K562 (cell line): ENCODE data around the gene AFDN. TPM values are rescaled to one million over a fixed set of nuclear protein-coding genes. Genes with fewer than 3 reads are reported as not detected.

ENCODE experiments used
- ATAC-seq: fragments of 200-7000 bp; cut with Tn5 transposase; 3 replicates; pipeline ENCODE4 v1.9.1; 2020; ENCODE audit warnings: moderate library complexity
- BruUV-seq: library from RNA; stranded (reverse); fragments of 400-500 nt; replicated peaks from 2 replicates; lab custom pipeline; 2021; lab: Mats Ljungman, UMichigan
- CTCF ChIA-PET: fragments of 300-600 bp; formaldehyde crosslinking; extraction: SDS; loops from one replicate; lab custom pipeline; 2021; ENCODE audit warnings: low intra/inter-chr PET ratio; lab: Yijun Ruan, JAX
- POLR2A ChIA-PET: fragments of 300-600, 350-650 bp; sonication (Branson Sonifier 250); formaldehyde crosslinking; extraction: SDS; loops from one replicate; lab custom pipeline; 2021; ENCODE audit warnings: antibody characterized with exemption, inconsistent platforms; lab: Yijun Ruan, JAX
- DNase-seq, 4 experiments: peaks; one replicate each; pipeline versions ENCODE4 v3.0.0 to v3.0.0-alpha.2; 2011 to 2018; ENCODE audit warnings: low spot score in 3 of 4, mixed read lengths in 3 of 4; ENCODE audit errors: extremely low read depth in 1 of 4
- FAIRE-seq: peaks from 2 replicates; lab custom pipeline; 2011; peaks lifted over from hg19 to GRCh38; lab: Jason Lieb, UNC
- H2AFZ ChIP-seq: 2 replicates; pipeline ENCODE4 v1.6.0; 2011; ENCODE audit warnings: low read depth, low read length, control low read depth, inconsistent platforms
- H3K27ac ChIP-seq: fragments of 200-600 bp; 3 replicates; pipeline ENCODE4 v1.8.0; 2011; ENCODE audit warnings: low read depth, mild to moderate bottlenecking, control low read depth, inconsistent platforms, low read length, moderate library complexity, mixed read lengths; ENCODE audit errors: extremely low read depth
- H3K27me3 ChIP-seq, 2 experiments: fragments of 300-600 bp in 1 of 2; 2 replicates in 1 of 2; 3 replicates in 1 of 2; pipeline versions ENCODE4 v1.6.0 to v1.8.0; 2011; ENCODE audit warnings: inconsistent platforms in 2 of 2, low read length in 2 of 2, mild to moderate bottlenecking in 1 of 2, mixed read lengths in 1 of 2, moderate library complexity in 1 of 2; ENCODE audit not compliant: control insufficient read depth in 2 of 2, insufficient read depth in 2 of 2
- H3K36me3 ChIP-seq: fragments of 300-600 bp; 3 replicates; pipeline ENCODE4 v1.8.0; 2011; ENCODE audit warnings: mild to moderate bottlenecking, low read length, inconsistent platforms; ENCODE audit not compliant: control insufficient read depth, insufficient read depth
- H3K4me1 ChIP-seq, 2 experiments: fragments of 200-600 bp in 1 of 2; replicated peaks in 1 of 2; 2 replicates in 1 of 2; 3 replicates in 1 of 2; pipeline versions ENCODE4 v1.5.1 to v1.8.0; 2011; ENCODE audit warnings: inconsistent platforms in 2 of 2, low read length in 2 of 2, mild to moderate bottlenecking in 1 of 2, mixed read lengths in 1 of 2, moderate library complexity in 1 of 2; ENCODE audit not compliant: control insufficient read depth in 2 of 2, insufficient read depth in 2 of 2
- H3K4me2 ChIP-seq: 2 replicates; pipeline ENCODE4 v1.6.1; 2011; ENCODE audit warnings: low read length, control low read depth, inconsistent platforms, mixed read lengths; ENCODE audit not compliant: insufficient read depth
- H3K4me3 ChIP-seq: fragments of 200-600 bp; sonication (generic), shearing (Covaris generic); 2 replicates; pipeline ENCODE4 v1.5.1; 2016; ENCODE audit warnings: control low read depth, inconsistent platforms
- H3K79me2 ChIP-seq: fragments of 200-600 bp; 3 replicates; pipeline ENCODE4 v1.8.0; 2011; ENCODE audit warnings: low read length, inconsistent platforms; ENCODE audit not compliant: control insufficient read depth, insufficient read depth
- H3K9ac ChIP-seq, 2 experiments: 2 replicates each; pipeline versions ENCODE4 v1.6.0 to v1.6.1; 2011; ENCODE audit warnings: low read depth in 2 of 2, low read length in 2 of 2, control low read depth in 1 of 2, inconsistent platforms in 1 of 2, mild to moderate bottlenecking in 1 of 2, mixed read lengths in 1 of 2; ENCODE audit not compliant: insufficient read depth in 1 of 2
- H3K9me1 ChIP-seq: one replicate; pipeline ENCODE4 v1.6.0; 2011; ENCODE audit warnings: inconsistent platforms, mild to moderate bottlenecking, low read length, moderate library complexity; ENCODE audit not compliant: control insufficient read depth, insufficient read depth
- H3K9me3 ChIP-seq: replicated peaks from 2 replicates; pipeline ENCODE4 v1.5.1; 2011; ENCODE audit warnings: low read depth, low read length, inconsistent platforms; ENCODE audit not compliant: control insufficient read depth, insufficient read depth
- H4K20me1 ChIP-seq: replicated peaks from 2 replicates; pipeline ENCODE4 v1.6.1; 2011; ENCODE audit warnings: low read length, inconsistent platforms, mixed read lengths; ENCODE audit not compliant: control insufficient read depth, insufficient read depth
- E4F1 ChIP-seq: fragments of 250-450 bp; sonication (Bioruptor Pico); IDR thresholded peaks from 2 replicates; pipeline ENCODE4 v1.5.0; 2021; ENCODE audit warnings: mild to moderate bottlenecking, borderline replicate concordance
- ZBTB5 ChIP-seq: fragments of 450-650 bp; IDR thresholded peaks from 2 replicates; pipeline ENCODE4 v1.6.1; 2017; ENCODE audit warnings: antibody characterized with exemption
- ZZZ3 ChIP-seq: fragments of 450-650 bp; IDR thresholded peaks from 2 replicates; pipeline ENCODE4 v1.6.1; 2016; ENCODE audit warnings: antibody characterized with exemption, mild to moderate bottlenecking, moderate library complexity
- WGBS: fragments of 100-300 bp; shearing (Covaris generic); methylation state at CpG from one replicate; pipeline ENCODE4 v1.1.6; 2016; ENCODE audit warnings: low coverage, mixed read lengths; ENCODE audit not compliant: insufficient coverage; ENCODE audit errors: missing lambda C conversion rate; 5-methylcytosine and 5-hydroxymethylcytosine counted together
- in situ Hi-C: fragments of 300-500 bp; cut with MboI; formaldehyde crosslinking; loops from 4 replicates; pipeline ENCODE4 v1.15.0; 2018; ENCODE audit warnings: inconsistent platforms, mixed read lengths
- intact Hi-C: fragments of 100-400 bp; cut with micrococcal nuclease; formaldehyde crosslinking; loops from 2 replicates; pipeline ENCODE4 v1.14.2; 2022
- polyA plus RNA-seq, 8 experiments: library from polyadenylated mRNA; depleted of rRNA in 4 of 8; stranded (reverse) in 5 of 8; unstranded in 3 of 8; fragments of >200 nt; fragmentation: Nextera tagmentation in 2 of 8; fragmentation: Illumina TruSeq in 1 of 8; extraction: Ambion mirVana in 2 of 8; extraction: Trizol in 1 of 8; gene quantifications; 2 replicates each; pipeline versions ENCODE4 v1.2.1 to v1.2.3, GENCODE V29; 2011 to 2014; ENCODE audit warnings: inconsistent platforms in 1 of 8, missing spikeins in 1 of 8
- total RNA-seq, 7 experiments: library from RNA; depleted of rRNA in 6 of 7; stranded (reverse); fragments of >200 nt in 6 of 7; fragmentation: Illumina TruSeq in 2 of 7; extraction: Trizol in 2 of 7; gene quantifications; 2 replicates each; pipeline versions ENCODE4 v1.2.1 to v1.2.3, GENCODE V29; 2011 to 2021; ENCODE audit warnings: low replicate concordance in 1 of 7

Gene AFDN
- total and polyA plus RNA-seq, 9 of the 15 experiments (the other 6 are each of a cell fraction or from before 2014, with no cell fraction given), result 7.2 to 129 (median 105) TPM

- TF ChIP-seq ZBTB5 (no peak), ZZZ3 (no peak)
Observed at GRCh38 chr6:167779129-167779992, 47.4 kb upstream of the AFDN start (continued).

GRCh38 chr6:167779993-167780655, 46.6 kb upstream of the AFDN start:
- no peak for ATAC-seq
- in situ Hi-C loops, result no loop called here
- H3K27ac ChIP-seq, result no peak overlapping the region
- CTCF ChIA-PET, result no interaction called here
- POLR2A ChIA-PET, result interaction anchor here (0.6 to 1.7 kb wide), 4 partner anchors 12 to 146 kb away, joined by 3 to 6 read pairs (median 4); no protein-coding TSS in a partner anchor
- H3K9me1 ChIP-seq, result no peaks in the 10 kb centered on the region
- no peak for DNase-seq
- peaks cover 65 to 81% of the 10 kb centered on the region in 2 experiments for H3K27me3 ChIP-seq
- no peaks in the 10 kb centered on the region; the same call in 2 of the 3 replicates for H3K36me3 ChIP-seq
- no peak overlapping the region for H3K4me3 ChIP-seq
- no peaks in the 10 kb centered on the region for H3K79me2 ChIP-seq
- peaks cover 4% of the 10 kb centered on the region for H4K20me1 ChIP-seq
- BruUV-seq, result no TSS peak
- 22% methylated on average over 15 of the region's 15 CpGs for WGBS
- no peak overlapping the region for H3K4me2 ChIP-seq
- H3K4me1 ChIP-seq, result 0 out of 5 replicates have a peak, but pooled peaks cover 0 to 2% of the 10 kb centered on the region in 2 experiments
- H3K9me3 ChIP-seq, result no peaks in the 10 kb centered on the region
- intact Hi-C loops, result no loop called here
- no peak for TF ChIP-seq E4F1 (CRISPR knock-in tag)
- TF ChIP-seq, all 486 proteins: peak for 0
- no peak for FAIRE-seq
- H3K9ac ChIP-seq, result no peak overlapping the region
- H2AFZ ChIP-seq, result no peak overlapping the region
